Endothelial cell of umbilical vein (primary cell): ENCODE results near the gene DIS3L2. TPM values are rescaled to one million over a fixed set of nuclear protein-coding genes. Genes with fewer than 3 reads are reported as not detected.

ENCODE experiments used
- BruUV-seq: library from RNA; stranded (reverse); fragments of 400-500 nt; replicated peaks from 2 replicates; lab custom pipeline; 2021; lab: Mats Ljungman, UMichigan
- CTCF ChIA-PET: fragments of 300-600, 350-600 bp; sonication (Branson Sonifier 250); formaldehyde crosslinking; loops from one replicate; lab custom pipeline; 2021; ENCODE audit warnings: antibody characterized with exemption, inconsistent platforms; lab: Charles Lee
- POLR2A ChIA-PET: fragments of 300-600, 350-600 bp; sonication (Branson Sonifier 250); formaldehyde crosslinking; loops from one replicate; lab custom pipeline; 2021; ENCODE audit warnings: antibody characterized with exemption, inconsistent platforms; lab: Charles Lee
- DNase-seq: peaks from one replicate; pipeline ENCODE4 v3.0.0-alpha.2; 2011; ENCODE audit warnings: low read depth, low spot score
- FAIRE-seq: peaks from 2 replicates; lab custom pipeline; 2011; peaks lifted over from hg19 to GRCh38; lab: Jason Lieb, UNC
- H2AFZ ChIP-seq: 2 replicates; pipeline ENCODE4 v1.6.0; 2012; ENCODE audit warnings: low read depth, low read length, control low read depth, inconsistent platforms
- H3K27ac ChIP-seq: 2 replicates; pipeline ENCODE4 v1.5.1; 2011; ENCODE audit warnings: low read depth, mild to moderate bottlenecking, control low read depth, low read length, moderate library complexity; ENCODE audit not compliant: insufficient read depth
- H3K27me3 ChIP-seq, 2 experiments: 2 replicates each; pipeline versions ENCODE4 v1.6.0 to v1.6.1; 2011; ENCODE audit warnings: low read length in 2 of 2, mixed read lengths in 1 of 2; ENCODE audit not compliant: control insufficient read depth in 2 of 2, insufficient read depth in 2 of 2
- H3K36me3 ChIP-seq, 2 experiments: 2 replicates in 1 of 2; 3 replicates in 1 of 2; pipeline ENCODE4 v1.5.1; 2011; ENCODE audit warnings: low read length in 2 of 2, mild to moderate bottlenecking in 1 of 2, moderate library complexity in 1 of 2; ENCODE audit not compliant: control insufficient read depth in 2 of 2, insufficient read depth in 2 of 2; ENCODE audit errors: extremely low read depth in 1 of 2
- H3K4me1 ChIP-seq: 3 replicates; pipeline ENCODE4 v1.5.1; 2011; ENCODE audit warnings: mild to moderate bottlenecking, low read length; ENCODE audit not compliant: control insufficient read depth, insufficient read depth; ENCODE audit errors: extremely low read depth
- H3K4me2 ChIP-seq: 2 replicates; pipeline ENCODE4 v1.6.1; 2011; ENCODE audit warnings: low read length, control low read depth, mixed read lengths; ENCODE audit not compliant: insufficient read depth
- H3K4me3 ChIP-seq, 3 experiments: fragments of 200-600 bp in 1 of 3; sonication (generic), shearing (Covaris generic) in 1 of 3; replicated peaks in 1 of 3; 2 replicates each; pipeline ENCODE4 v1.5.1; 2011 to 2016; ENCODE audit warnings: control low read depth in 3 of 3, low read length in 3 of 3, mild to moderate bottlenecking in 2 of 3, inconsistent platforms in 1 of 3, low read depth in 1 of 3, moderate library complexity in 1 of 3; ENCODE audit not compliant: insufficient read depth in 1 of 3
- H3K79me2 ChIP-seq: 2 replicates; pipeline ENCODE4 v1.6.0; 2012; ENCODE audit warnings: low read length, inconsistent platforms; ENCODE audit not compliant: control insufficient read depth, insufficient read depth
- H3K9ac ChIP-seq: replicated peaks from 2 replicates; pipeline ENCODE3; 2011; ENCODE audit warnings: low read length, control low read depth; ENCODE audit not compliant: insufficient read depth; ENCODE audit errors: extremely low read depth
- H3K9me1 ChIP-seq: replicated peaks from 3 replicates; pipeline ENCODE4 v1.6.0; 2011; ENCODE audit warnings: mild to moderate bottlenecking, low read length; ENCODE audit not compliant: control insufficient read depth, insufficient read depth; ENCODE audit errors: extremely low read depth
- H3K9me3 ChIP-seq: replicated peaks from 2 replicates; pipeline ENCODE4 v1.5.1; 2012; ENCODE audit warnings: low read length, inconsistent platforms; ENCODE audit not compliant: control insufficient read depth, insufficient read depth
- H4K20me1 ChIP-seq: replicated peaks from 2 replicates; pipeline ENCODE3; 2011; ENCODE audit warnings: mild to moderate bottlenecking, low read length; ENCODE audit not compliant: control insufficient read depth, insufficient read depth; ENCODE audit errors: extremely low read depth
- EZH2 ChIP-seq: IDR thresholded peaks from 2 replicates; pipeline ENCODE4 v1.6.1; 2012; ENCODE audit warnings: borderline replicate concordance, low read depth, mild to moderate bottlenecking, moderate library complexity, low read length, inconsistent platforms; ENCODE audit not compliant: severe bottlenecking
- FOS ChIP-seq: IDR thresholded peaks from 2 replicates; pipeline ENCODE4 v1.6.1; 2011; ENCODE audit warnings: mild to moderate bottlenecking, low read length, moderate library complexity, borderline replicate concordance; ENCODE audit not compliant: insufficient read depth
- GATA2 ChIP-seq: IDR thresholded peaks from 2 replicates; pipeline ENCODE4 v1.7.0; 2011; ENCODE audit warnings: low read depth, mild to moderate bottlenecking, moderate library complexity, mixed read lengths, low read length; ENCODE audit not compliant: insufficient read length, insufficient read depth
- JUN ChIP-seq: IDR thresholded peaks from 2 replicates; pipeline ENCODE4 v1.6.1; 2011; ENCODE audit warnings: borderline replicate concordance, low read depth; ENCODE audit not compliant: insufficient read length, insufficient read depth
- MYC ChIP-seq: IDR thresholded peaks from one replicate; pipeline ENCODE4 v1.6.1; 2011; ENCODE audit warnings: mild to moderate bottlenecking, low read depth, low read length
- POLR2A ChIP-seq: IDR thresholded peaks from 2 replicates; pipeline ENCODE4 v1.6.1; 2012; ENCODE audit warnings: low read depth, mild to moderate bottlenecking, control low read depth, low read length
- POLR2AphosphoS5 ChIP-seq: IDR thresholded peaks from 2 replicates; pipeline ENCODE4 v1.6.1; 2012; ENCODE audit warnings: low read depth, mild to moderate bottlenecking, control low read depth, low read length, moderate library complexity; ENCODE audit not compliant: insufficient read depth
- dilution Hi-C: fragments of 300-500 bp; cut with MboI; formaldehyde crosslinking; loops from one replicate; pipeline ENCODE4 v1.15.0; 2019; ENCODE audit warnings: low sequenced_read_pairs; ENCODE audit not compliant: extremely low pct_ligation_motif_present
- intact Hi-C: fragments of 100-400 bp; cut with micrococcal nuclease; formaldehyde crosslinking; loops from one replicate; pipeline ENCODE4 v1.10.0; 2022
- polyA plus RNA-seq, 4 experiments: library from polyadenylated mRNA; depleted of rRNA in 3 of 4; stranded (reverse) in 3 of 4; unstranded in 1 of 4; fragments of >200 nt; gene quantifications; 2 replicates each; pipeline versions ENCODE4 v1.2.1 to v1.2.3, GENCODE V29; 2011 to 2012; ENCODE audit warnings: missing spikeins in 1 of 4
- total RNA-seq: library from RNA; stranded (reverse); gene quantifications from 2 replicates; pipeline ENCODE4 v1.2.3, GENCODE V29; 2021
- TF ChIP-seq, protein P1 (sequence below): IDR thresholded peaks from 2 replicates; pipeline ENCODE4 v1.6.1; 2011; ENCODE audit not compliant: insufficient read depth, insufficient read length
- TF ChIP-seq, protein P2 (sequence below), 2 donors: IDR thresholded peaks; 1 replicate in 1 of 2; 2 replicates in 1 of 2; pipeline ENCODE4 v1.5.1; 2011; ENCODE audit warnings: low read length in 2 of 2, mild to moderate bottlenecking in 2 of 2, moderate library complexity in 2 of 2, control low read depth in 1 of 2, inconsistent platforms in 1 of 2, low read depth in 1 of 2; ENCODE audit not compliant: insufficient read depth in 1 of 2; ENCODE audit errors: extremely low read depth in 1 of 2

Gene DIS3L2
- total and polyA plus RNA-seq, 2 donors (not counting 3 experiments of a cell fraction or from before 2014, with no cell fraction given) = 14.6 to 31.2 TPM

DNA sequence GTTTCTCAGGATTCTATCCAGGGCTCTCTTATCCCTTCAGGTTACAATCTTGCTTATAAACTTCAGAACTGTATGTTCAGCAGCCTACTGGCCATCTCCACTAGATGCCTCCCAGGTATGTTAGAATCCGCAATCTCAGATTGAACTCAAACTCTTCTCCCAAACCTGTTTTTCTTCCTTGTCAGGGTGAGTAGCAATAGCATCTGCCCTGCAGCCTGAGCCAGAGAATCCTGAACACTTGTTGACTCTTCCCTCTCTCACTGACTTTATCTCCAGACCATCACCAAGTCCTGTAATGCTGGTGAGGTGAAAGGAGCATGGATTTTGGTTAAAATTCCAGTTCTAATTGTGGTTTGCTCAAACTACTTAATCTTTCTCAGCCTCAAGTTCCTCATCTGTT lies 334.5 kb downstream of the DIS3L2 start:
- Histone ChIP-seq H3K27me3 (no peaks in the 10 kb centered on the region), H3K4me3 (no peak overlapping the region), H4K20me1 (no peaks in the 10 kb centered on the region), H3K9me3 (no peaks in the 10 kb centered on the region), H3K9ac (no peak overlapping the region), H3K36me3 (no peaks in the 10 kb centered on the region), H3K4me2 (no peak overlapping the region), H3K4me1 (peaks cover 5% of the 10 kb centered on the region), H3K27ac (no peak overlapping the region), H3K79me2 (no peaks in the 10 kb centered on the region), H2AFZ (no peak overlapping the region), H3K9me1 (no peaks in the 10 kb centered on the region)
- dilution Hi-C loops (no loop called here), intact Hi-C loops (no loop called here)
- BruUV-seq = no TSS peak
- FAIRE-seq (no peak), DNase-seq (no peak)
- TF ChIP-seq, protein P1, sequence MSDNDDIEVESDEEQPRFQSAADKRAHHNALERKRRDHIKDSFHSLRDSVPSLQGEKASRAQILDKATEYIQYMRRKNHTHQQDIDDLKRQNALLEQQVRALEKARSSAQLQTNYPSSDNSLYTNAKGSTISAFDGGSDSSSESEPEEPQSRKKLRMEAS = no peak
- no peak for TF ChIP-seq POLR2AphosphoS5
- TF ChIP-seq FOS = no peak
- CTCF ChIA-PET = no interaction called here
- POLR2A ChIA-PET = no interaction called here

- dilution Hi-C loops = no loop called here
Observed at GRCh38 chr2:232296776-232297525, 335.4 kb downstream of the DIS3L2 start.

More at GRCh38 chr2:232296776-232297525, 335.4 kb downstream of the DIS3L2 start:
- no peak overlapping the region for H2AFZ ChIP-seq
- H3K27ac ChIP-seq = no peak overlapping the region
- DNase-seq = no peak
- H3K9me3 ChIP-seq = no peaks in the 10 kb centered on the region
- no peak overlapping the region for H3K4me2 ChIP-seq
- no peaks in the 10 kb centered on the region for H3K9me1 ChIP-seq
- no peaks in the 10 kb centered on the region for H3K79me2 ChIP-seq
- FAIRE-seq = no peak
- TF ChIP-seq POLR2AphosphoS5 (no peak), GATA2 (no peak), JUN (no peak), MYC (no peak), POLR2A (no peak), EZH2 (no peak)
- TF ChIP-seq, protein P2, sequence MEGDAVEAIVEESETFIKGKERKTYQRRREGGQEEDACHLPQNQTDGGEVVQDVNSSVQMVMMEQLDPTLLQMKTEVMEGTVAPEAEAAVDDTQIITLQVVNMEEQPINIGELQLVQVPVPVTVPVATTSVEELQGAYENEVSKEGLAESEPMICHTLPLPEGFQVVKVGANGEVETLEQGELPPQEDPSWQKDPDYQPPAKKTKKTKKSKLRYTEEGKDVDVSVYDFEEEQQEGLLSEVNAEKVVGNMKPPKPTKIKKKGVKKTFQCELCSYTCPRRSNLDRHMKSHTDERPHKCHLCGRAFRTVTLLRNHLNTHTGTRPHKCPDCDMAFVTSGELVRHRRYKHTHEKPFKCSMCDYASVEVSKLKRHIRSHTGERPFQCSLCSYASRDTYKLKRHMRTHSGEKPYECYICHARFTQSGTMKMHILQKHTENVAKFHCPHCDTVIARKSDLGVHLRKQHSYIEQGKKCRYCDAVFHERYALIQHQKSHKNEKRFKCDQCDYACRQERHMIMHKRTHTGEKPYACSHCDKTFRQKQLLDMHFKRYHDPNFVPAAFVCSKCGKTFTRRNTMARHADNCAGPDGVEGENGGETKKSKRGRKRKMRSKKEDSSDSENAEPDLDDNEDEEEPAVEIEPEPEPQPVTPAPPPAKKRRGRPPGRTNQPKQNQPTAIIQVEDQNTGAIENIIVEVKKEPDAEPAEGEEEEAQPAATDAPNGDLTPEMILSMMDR (IDR thresholded peaks at IDR 0.05; ENCODE audit: extremely low read depth in 1 of 2, insufficient read depth in 1 of 2, low read depth in 1 of 2, low read length in 2 of 2) = no peak
- TF ChIP-seq, protein P1 = no peak
- no TSS peak for BruUV-seq
- H3K27me3 ChIP-seq = no peaks in the 10 kb centered on the region
- peaks cover 14% of the 10 kb centered on the region for H3K4me1 ChIP-seq
- no peak overlapping the region for H3K4me3 ChIP-seq
- POLR2A ChIA-PET = no interaction called here
- no peaks in the 10 kb centered on the region for H4K20me1 ChIP-seq
- H3K9ac ChIP-seq = no peak overlapping the region
- CTCF ChIA-PET = interaction anchor here (0.6 to 1.2 kb wide), 2 partner anchors 10 to 155 kb away, joined by 3 to 5 read pairs; no protein-coding TSS in a partner anchor
- intact Hi-C loops = no loop called here
- no peaks in the 10 kb centered on the region for H3K36me3 ChIP-seq
